ENCODE measurements around the gene JADE3. TPM values are rescaled to one million over a fixed set of nuclear protein-coding genes. Genes with fewer than 3 reads are reported as not detected.
"Not testable (repeated sequence)": the region's sequence is repeated elsewhere in the genome, so short reads cannot be mapped to it uniquely, and the experiment has no call there.

Gene JADE3
- total and polyA plus RNA-seq, 2 experiments from 2014 or later: 6.0 to 8.6 TPM

DNA sequence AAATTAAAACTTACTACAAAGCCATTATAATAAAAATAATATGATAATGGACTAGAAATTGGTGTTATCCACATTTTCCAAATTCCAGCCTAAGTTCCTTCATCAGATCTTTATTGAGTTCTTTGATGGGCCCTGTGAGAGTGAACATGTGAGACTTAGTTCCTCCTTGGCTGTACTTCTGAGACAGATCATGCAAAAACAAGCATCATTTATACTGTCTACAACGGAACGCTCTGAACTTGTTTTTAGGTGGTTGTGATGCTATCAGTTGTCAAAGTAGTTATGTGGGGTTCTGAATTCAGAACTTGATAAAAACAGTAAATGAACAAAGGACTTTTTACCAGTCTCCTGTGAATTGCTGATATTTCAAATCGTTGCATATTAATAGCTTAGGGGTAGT is 48.9 kb downstream of the JADE3 start:
- no peaks in the 10 kb centered on the region for H3K27me3 ChIP-seq
- no peak for DNase-seq (ENCODE audit: low read depth in 1 of 2, low spot score in 1 of 2)
- peaks cover 10% of the 10 kb centered on the region for H3K4me1 ChIP-seq (ENCODE audit: low read depth)
- no peak overlapping the region for H3K4me3 ChIP-seq
- H3K36me3 ChIP-seq: no peaks in the 10 kb centered on the region
- no peaks in the 10 kb centered on the region for H3K9me3 ChIP-seq (ENCODE audit: low read depth)
- no peak overlapping the region for H3K27ac ChIP-seq
- TF ChIP-seq, protein P1, sequence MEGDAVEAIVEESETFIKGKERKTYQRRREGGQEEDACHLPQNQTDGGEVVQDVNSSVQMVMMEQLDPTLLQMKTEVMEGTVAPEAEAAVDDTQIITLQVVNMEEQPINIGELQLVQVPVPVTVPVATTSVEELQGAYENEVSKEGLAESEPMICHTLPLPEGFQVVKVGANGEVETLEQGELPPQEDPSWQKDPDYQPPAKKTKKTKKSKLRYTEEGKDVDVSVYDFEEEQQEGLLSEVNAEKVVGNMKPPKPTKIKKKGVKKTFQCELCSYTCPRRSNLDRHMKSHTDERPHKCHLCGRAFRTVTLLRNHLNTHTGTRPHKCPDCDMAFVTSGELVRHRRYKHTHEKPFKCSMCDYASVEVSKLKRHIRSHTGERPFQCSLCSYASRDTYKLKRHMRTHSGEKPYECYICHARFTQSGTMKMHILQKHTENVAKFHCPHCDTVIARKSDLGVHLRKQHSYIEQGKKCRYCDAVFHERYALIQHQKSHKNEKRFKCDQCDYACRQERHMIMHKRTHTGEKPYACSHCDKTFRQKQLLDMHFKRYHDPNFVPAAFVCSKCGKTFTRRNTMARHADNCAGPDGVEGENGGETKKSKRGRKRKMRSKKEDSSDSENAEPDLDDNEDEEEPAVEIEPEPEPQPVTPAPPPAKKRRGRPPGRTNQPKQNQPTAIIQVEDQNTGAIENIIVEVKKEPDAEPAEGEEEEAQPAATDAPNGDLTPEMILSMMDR (IDR thresholded peaks at IDR 0.05; ENCODE audit: low read depth, low read length): no peak

DNA sequence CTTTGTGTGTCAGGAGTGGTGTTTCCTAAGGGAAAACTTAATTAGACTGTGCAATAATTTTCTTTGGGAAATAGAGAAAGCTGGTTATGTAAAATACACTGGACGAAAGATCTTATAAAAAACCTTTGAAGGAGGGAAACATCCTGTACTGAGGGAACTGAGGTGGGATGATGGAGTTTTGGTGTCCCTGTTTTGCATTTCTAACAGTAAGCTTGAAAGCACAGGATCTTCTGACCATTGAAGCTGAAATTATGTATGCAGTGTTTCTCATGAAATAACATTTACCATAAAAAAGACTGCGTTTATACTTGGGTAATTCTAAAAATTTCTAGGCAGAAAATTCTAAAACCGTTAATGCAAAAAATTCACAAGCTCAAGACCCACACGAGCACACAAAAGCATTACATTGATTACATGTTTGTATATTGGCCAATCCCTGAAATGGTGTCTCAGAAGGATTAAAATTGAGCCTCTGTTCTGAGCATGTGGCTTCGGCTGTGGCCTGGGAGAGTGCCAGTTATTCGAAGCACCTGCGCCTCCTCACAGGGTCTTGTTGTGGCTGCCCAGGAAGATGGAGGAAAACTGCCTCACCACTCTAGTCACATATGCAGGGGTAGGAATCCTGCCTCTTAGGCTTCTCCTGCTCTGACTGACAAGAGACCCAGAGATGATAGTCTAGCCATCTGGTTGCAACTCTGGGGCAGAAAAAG is 49.5 kb downstream of the JADE3 start:
- Histone ChIP-seq H3K4me1 (ENCODE audit: low read depth) (peaks cover 10% of the 10 kb centered on the region), H3K36me3 (no peaks in the 10 kb centered on the region), H3K9me3 (ENCODE audit: low read depth) (no peaks in the 10 kb centered on the region), H3K27ac (no peak overlapping the region), H3K27me3 (no peaks in the 10 kb centered on the region), H3K4me3 (no peak overlapping the region)
- TF ChIP-seq, protein P1 (IDR thresholded peaks at IDR 0.05; ENCODE audit: low read depth, low read length): no peak
- DNase-seq (ENCODE audit: low read depth in 1 of 2, low spot score in 1 of 2): no peak

DNA sequence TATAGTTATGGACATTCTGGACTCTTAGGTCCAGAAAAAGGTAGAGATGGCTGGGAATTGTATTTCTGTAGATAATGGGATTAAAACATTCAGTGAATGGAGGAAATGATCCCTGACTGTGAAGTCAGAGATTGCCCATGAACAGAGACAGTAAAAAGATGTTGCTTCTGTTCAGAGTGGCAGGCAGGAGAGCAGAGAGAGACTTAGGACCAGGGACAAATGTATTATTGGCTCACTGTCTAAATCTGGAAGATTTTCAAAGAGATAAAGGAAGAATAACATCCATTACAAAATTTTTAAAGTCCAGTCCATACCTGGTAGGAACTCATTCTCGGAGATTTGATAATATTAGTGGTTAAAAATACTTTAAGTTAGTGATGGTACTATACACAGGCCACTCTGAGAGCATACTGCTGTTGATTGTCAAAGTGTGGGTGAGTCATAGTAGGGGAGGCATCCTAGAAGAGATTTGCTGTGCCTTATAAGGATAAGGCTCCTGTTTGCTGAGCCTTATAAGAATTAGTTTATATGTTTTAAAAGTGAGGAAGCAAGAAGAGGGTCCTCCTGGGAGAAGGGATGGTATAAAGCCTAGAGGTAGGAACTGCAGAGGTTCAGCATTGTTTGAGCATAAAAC is 53.0 kb downstream of the JADE3 start:
- H3K27ac ChIP-seq: no peak overlapping the region

DNA sequence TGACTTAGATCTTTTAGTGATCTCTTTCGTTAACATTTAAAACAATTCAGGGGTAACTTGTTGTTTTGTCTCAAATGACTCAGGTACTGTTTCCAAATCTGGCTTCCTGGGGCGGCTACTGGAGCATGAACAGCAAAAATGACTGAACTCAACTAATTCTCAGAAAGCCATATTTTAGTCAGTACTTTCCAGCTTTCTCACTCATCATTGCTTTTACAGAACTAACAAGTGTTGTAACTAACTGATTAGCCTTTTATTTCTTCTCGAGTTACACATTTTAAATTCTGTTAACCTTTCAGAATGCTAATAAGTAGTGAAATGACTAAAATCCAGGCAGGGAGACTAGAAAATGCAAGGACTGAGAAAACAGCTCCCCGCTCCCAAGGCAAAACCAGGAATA is 55.3 kb downstream of the JADE3 start:
- no peaks in the 10 kb centered on the region for H3K36me3 ChIP-seq
- no peak for DNase-seq (ENCODE audit: low read depth in 1 of 2, low spot score in 1 of 2)
- no peak overlapping the region for H3K4me3 ChIP-seq
- no peaks in the 10 kb centered on the region for H3K27me3 ChIP-seq
- H3K27ac ChIP-seq: no peak overlapping the region
- H3K9me3 ChIP-seq (ENCODE audit: low read depth): no peaks in the 10 kb centered on the region
- peaks cover 4% of the 10 kb centered on the region for H3K4me1 ChIP-seq (ENCODE audit: low read depth)
- TF ChIP-seq, protein P1 (IDR thresholded peaks at IDR 0.05; ENCODE audit: low read depth, low read length): no peak

More for the DNA sequence above, 53.0 kb downstream of the JADE3 start:
- DNase-seq (ENCODE audit: low read depth in 1 of 2, low spot score in 1 of 2): peak in 1 of 2 donors; percentile 62
- H3K36me3 ChIP-seq: no peaks in the 10 kb centered on the region
- peaks cover 10% of the 10 kb centered on the region for H3K4me1 ChIP-seq (ENCODE audit: low read depth)
- H3K4me3 ChIP-seq: no peak overlapping the region
- H3K9me3 ChIP-seq (ENCODE audit: low read depth): no peaks in the 10 kb centered on the region
- H3K27me3 ChIP-seq: no peaks in the 10 kb centered on the region
- TF ChIP-seq, protein P1 (IDR thresholded peaks at IDR 0.05; ENCODE audit: low read depth, low read length): no peak

DNA sequence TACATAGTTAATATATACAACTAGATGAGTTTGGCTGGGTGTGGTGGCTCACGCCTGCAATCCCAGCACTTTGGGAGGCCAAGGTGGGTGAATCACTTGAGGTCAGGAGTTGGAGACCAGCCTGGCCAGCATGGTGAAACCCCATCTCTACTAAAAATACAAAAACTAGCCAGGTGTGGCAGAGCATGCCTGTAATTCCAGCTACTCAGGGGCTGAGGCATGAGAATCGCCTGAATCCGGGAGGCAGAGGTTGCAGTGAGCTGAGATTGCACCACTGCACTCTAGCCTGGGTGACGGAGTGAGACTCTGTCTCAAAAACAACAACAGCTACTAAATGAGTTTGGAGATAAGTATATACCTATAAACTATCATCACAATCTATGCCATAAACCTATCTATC is 64.8 kb downstream of the JADE3 start:
- not testable (repeated sequence) for H3K4me1 ChIP-seq (ENCODE audit: low read depth); H3K9me3 ChIP-seq (ENCODE audit: low read depth); H3K27ac ChIP-seq; H3K27me3 ChIP-seq; H3K36me3 ChIP-seq; DNase-seq (ENCODE audit: low read depth in 1 of 2, low spot score in 1 of 2); H3K4me3 ChIP-seq
